SK-N-SH treated with all-trans-retinoic acid at 6 μM for 48 hours (cell line): ENCODE data around the gene GASK1B.

ENCODE experiments used
- ATAC-seq: fragments of 200-7000 bp; cut with Tn5 transposase; 3 replicates; pipeline ENCODE4 v1.9.1; 2020; ENCODE audit warnings: mild to moderate bottlenecking, moderate library complexity
- ARNTL ChIP-seq: fragments of 450-650 bp; formaldehyde crosslinking; IDR thresholded peaks from 2 replicates; pipeline ENCODE4 v1.5.0; 2020; ENCODE audit warnings: low read depth, mild to moderate bottlenecking, moderate library complexity, borderline replicate concordance
- BACH2 ChIP-seq: fragments of 250-450 bp; sonication (Bioruptor Pico); IDR thresholded peaks from 2 replicates; pipeline ENCODE4 v1.9.0; 2021; ENCODE audit warnings: mild to moderate bottlenecking, borderline replicate concordance
- CSDC2 ChIP-seq: fragments of 250-450 bp; sonication (Bioruptor Pico); IDR thresholded peaks from 2 replicates; pipeline ENCODE4 v1.5.0; 2020; ENCODE audit warnings: mild to moderate bottlenecking, moderate library complexity
- GLIS3 ChIP-seq: fragments of 250-450 bp; sonication (Bioruptor Pico); IDR thresholded peaks from 2 replicates; pipeline ENCODE4 v1.5.0; 2020; ENCODE audit warnings: mild to moderate bottlenecking, moderate library complexity
- OSR1 ChIP-seq: fragments of 250-450 bp; sonication (Bioruptor Pico); IDR thresholded peaks from 2 replicates; pipeline ENCODE4 v1.8.0; 2022; ENCODE audit warnings: moderate library complexity, mild to moderate bottlenecking, inconsistent platforms
- PPARA ChIP-seq: fragments of 250-450 bp; sonication (Bioruptor Pico); IDR thresholded peaks from 2 replicates; pipeline ENCODE4 v1.5.0; 2020; ENCODE audit warnings: mild to moderate bottlenecking, borderline replicate concordance
- SNAI2 ChIP-seq: fragments of 250-450 bp; sonication (Bioruptor Pico); IDR thresholded peaks from 2 replicates; pipeline ENCODE4 v1.5.0; 2020; ENCODE audit warnings: mild to moderate bottlenecking, moderate library complexity
- TCF4 ChIP-seq: fragments of 250-450 bp; sonication (Bioruptor Pico); IDR thresholded peaks from 2 replicates; pipeline ENCODE4 v1.8.0; 2021; ENCODE audit warnings: mild to moderate bottlenecking, moderate library complexity, borderline replicate concordance
- TOX ChIP-seq: fragments of 250-450 bp; sonication (Bioruptor Pico); IDR thresholded peaks from 2 replicates; pipeline ENCODE4 v1.8.0; 2021; ENCODE audit warnings: mild to moderate bottlenecking, moderate library complexity, borderline replicate concordance
- ZC3H10 ChIP-seq: fragments of 250-450 bp; sonication (Bioruptor Pico); IDR thresholded peaks from 2 replicates; pipeline ENCODE4 v1.5.1; 2021; ENCODE audit warnings: mild to moderate bottlenecking, moderate library complexity
- ZFP3 ChIP-seq: fragments of 250-450 bp; sonication (Bioruptor Pico); IDR thresholded peaks from 2 replicates; pipeline ENCODE4 v1.5.0; 2020; ENCODE audit warnings: mild to moderate bottlenecking, moderate library complexity
- ZFP30 ChIP-seq: fragments of 450-650 bp; formaldehyde crosslinking; IDR thresholded peaks from 2 replicates; pipeline ENCODE4 v1.5.0; 2022; ENCODE audit warnings: mild to moderate bottlenecking, moderate library complexity
- ZNF565 ChIP-seq: fragments of 450-650 bp; formaldehyde crosslinking; conservative IDR thresholded peaks from 2 replicates; pipeline ENCODE4 v1.5.0; 2020; ENCODE audit warnings: low read depth, mild to moderate bottlenecking, moderate library complexity
- ZNF70 ChIP-seq: fragments of 450-650 bp; formaldehyde crosslinking; IDR thresholded peaks from 2 replicates; pipeline ENCODE4 v1.5.0; 2020; ENCODE audit warnings: mild to moderate bottlenecking, moderate library complexity
- ZNF8 ChIP-seq: fragments of 450-650 bp; formaldehyde crosslinking; IDR thresholded peaks from 2 replicates; pipeline ENCODE4 v1.5.0; 2020; ENCODE audit warnings: mild to moderate bottlenecking, moderate library complexity
- TF ChIP-seq, protein P1 (sequence below): fragments of 250-450 bp; sonication (Bioruptor Pico); IDR thresholded peaks from 2 replicates; pipeline ENCODE4 v1.5.1; 2020; ENCODE audit warnings: low read depth, mild to moderate bottlenecking, moderate library complexity
- TF ChIP-seq, protein P2 (sequence below): fragments of 250-450 bp; sonication (Bioruptor Pico); IDR thresholded peaks from 2 replicates; pipeline ENCODE4 v1.8.0; 2020; ENCODE audit warnings: mild to moderate bottlenecking, moderate library complexity, borderline replicate concordance
- TF ChIP-seq, protein P3 (sequence below): fragments of 250-450 bp; sonication (Bioruptor Pico); IDR thresholded peaks from 2 replicates; pipeline ENCODE4 v1.5.1; 2021; ENCODE audit warnings: mild to moderate bottlenecking, moderate library complexity
- TF ChIP-seq, protein P4 (sequence below): fragments of 250-450 bp; sonication (Bioruptor Pico); IDR thresholded peaks from 2 replicates; pipeline ENCODE4 v1.5.0; 2020; ENCODE audit warnings: mild to moderate bottlenecking, moderate library complexity

The GASK1B gene

DNA sequence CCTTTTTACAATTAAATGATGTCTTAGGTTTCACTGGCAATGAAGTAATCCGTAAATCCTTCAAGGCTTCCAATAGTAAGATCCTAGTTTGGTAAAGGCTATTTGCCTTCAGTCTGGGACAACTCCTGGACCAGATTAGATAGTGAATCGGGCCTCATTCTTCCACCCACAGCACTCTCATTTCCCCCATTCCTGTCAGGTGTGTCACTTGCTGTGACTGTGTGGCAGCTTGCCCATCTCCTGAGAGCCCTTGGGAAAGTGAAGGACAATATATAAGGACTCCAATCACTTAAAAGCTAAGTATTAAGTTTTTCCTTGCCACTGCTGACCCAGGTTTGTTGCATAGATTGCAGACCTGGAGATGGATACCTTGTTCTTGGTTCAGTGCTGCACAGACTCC lies 3.3 kb upstream of the GASK1B start:
- TF ChIP-seq, protein P1, sequence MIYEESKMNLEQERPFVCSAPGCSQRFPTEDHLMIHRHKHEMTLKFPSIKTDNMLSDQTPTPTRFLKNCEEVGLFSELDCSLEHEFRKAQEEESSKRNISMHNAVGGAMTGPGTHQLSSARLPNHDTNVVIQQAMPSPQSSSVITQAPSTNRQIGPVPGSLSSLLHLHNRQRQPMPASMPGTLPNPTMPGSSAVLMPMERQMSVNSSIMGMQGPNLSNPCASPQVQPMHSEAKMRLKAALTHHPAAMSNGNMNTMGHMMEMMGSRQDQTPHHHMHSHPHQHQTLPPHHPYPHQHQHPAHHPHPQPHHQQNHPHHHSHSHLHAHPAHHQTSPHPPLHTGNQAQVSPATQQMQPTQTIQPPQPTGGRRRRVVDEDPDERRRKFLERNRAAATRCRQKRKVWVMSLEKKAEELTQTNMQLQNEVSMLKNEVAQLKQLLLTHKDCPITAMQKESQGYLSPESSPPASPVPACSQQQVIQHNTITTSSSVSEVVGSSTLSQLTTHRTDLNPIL (CRISPR knock-in tag), result no peak
- TF ChIP-seq ZNF8 (CRISPR knock-in tag) (no peak), CSDC2 (CRISPR knock-in tag) (no peak), TCF4 (CRISPR knock-in tag) (no peak), ZFP30 (CRISPR knock-in tag) (no peak)
- TF ChIP-seq, protein P2, sequence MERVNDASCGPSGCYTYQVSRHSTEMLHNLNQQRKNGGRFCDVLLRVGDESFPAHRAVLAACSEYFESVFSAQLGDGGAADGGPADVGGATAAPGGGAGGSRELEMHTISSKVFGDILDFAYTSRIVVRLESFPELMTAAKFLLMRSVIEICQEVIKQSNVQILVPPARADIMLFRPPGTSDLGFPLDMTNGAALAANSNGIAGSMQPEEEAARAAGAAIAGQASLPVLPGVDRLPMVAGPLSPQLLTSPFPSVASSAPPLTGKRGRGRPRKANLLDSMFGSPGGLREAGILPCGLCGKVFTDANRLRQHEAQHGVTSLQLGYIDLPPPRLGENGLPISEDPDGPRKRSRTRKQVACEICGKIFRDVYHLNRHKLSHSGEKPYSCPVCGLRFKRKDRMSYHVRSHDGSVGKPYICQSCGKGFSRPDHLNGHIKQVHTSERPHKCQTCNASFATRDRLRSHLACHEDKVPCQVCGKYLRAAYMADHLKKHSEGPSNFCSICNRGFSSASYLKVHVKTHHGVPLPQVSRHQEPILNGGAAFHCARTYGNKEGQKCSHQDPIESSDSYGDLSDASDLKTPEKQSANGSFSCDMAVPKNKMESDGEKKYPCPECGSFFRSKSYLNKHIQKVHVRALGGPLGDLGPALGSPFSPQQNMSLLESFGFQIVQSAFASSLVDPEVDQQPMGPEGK (CRISPR knock-in tag), result no peak
- ATAC-seq, result no peak

DNA sequence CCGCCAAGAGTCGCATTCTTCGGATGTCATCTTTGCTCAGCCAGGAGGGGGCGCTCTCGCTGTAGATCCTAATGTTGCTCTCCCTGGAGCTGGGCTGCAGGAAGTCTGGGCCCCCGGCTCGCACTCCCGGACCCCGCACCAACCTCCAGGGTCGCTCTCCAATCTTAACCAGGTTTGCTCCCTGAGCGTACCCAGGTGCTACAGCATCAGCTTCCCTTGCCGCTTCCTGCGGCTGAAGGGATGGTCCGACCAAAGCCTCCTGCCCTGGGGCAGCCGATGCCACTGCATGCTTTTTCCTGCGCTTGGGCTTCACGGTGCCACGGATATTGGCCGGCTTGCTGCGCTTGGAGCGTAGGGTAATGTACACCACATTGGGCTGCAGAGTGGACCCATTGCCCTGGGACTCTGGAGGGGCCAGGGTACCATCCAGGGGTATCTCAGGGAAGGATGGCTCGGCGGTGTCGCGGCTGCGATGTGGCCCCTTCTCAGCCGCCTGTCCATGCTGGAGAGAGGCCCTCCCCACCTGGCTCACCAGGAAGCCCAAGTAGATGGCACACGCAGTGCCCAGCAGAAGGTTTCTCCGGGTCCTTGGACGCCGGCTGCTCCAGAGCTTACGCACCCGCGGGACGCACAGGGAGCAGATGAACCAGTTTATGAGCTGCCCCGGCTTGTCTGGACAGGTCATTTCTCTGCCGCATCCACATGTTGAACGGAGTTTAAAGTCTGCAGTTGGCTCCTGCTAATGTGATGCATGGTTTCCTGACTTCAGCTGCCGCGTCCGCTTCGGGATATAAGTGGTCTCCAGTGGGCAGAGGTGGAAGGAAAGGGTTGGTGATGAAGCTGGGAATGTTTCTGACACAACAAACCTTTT lies 1.9 kb downstream of the GASK1B start:
- no peak for ATAC-seq
- no peak for TF ChIP-seq ZNF565 (CRISPR knock-in tag)
- TF ChIP-seq OSR1 (CRISPR knock-in tag), result no peak
- no peak for TF ChIP-seq TOX (CRISPR knock-in tag)
- TF ChIP-seq SNAI2 (CRISPR knock-in tag), result no peak
- TF ChIP-seq ZNF8 (CRISPR knock-in tag), result no peak
- no peak for TF ChIP-seq ZC3H10 (CRISPR knock-in tag)
- no peak for TF ChIP-seq ZFP3 (CRISPR knock-in tag)
- no peak for TF ChIP-seq TCF4 (CRISPR knock-in tag)
- TF ChIP-seq, protein P1 (CRISPR knock-in tag), result no peak
- TF ChIP-seq, protein P3, sequence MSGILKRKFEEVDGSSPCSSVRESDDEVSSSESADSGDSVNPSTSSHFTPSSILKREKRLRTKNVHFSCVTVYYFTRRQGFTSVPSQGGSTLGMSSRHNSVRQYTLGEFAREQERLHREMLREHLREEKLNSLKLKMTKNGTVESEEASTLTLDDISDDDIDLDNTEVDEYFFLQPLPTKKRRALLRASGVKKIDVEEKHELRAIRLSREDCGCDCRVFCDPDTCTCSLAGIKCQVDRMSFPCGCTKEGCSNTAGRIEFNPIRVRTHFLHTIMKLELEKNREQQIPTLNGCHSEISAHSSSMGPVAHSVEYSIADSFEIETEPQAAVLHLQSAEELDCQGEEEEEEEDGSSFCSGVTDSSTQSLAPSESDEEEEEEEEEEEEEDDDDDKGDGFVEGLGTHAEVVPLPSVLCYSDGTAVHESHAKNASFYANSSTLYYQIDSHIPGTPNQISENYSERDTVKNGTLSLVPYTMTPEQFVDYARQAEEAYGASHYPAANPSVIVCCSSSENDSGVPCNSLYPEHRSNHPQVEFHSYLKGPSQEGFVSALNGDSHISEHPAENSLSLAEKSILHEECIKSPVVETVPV (CRISPR knock-in tag), result no peak
- TF ChIP-seq BACH2 (CRISPR knock-in tag), result no peak
- TF ChIP-seq, protein P4, sequence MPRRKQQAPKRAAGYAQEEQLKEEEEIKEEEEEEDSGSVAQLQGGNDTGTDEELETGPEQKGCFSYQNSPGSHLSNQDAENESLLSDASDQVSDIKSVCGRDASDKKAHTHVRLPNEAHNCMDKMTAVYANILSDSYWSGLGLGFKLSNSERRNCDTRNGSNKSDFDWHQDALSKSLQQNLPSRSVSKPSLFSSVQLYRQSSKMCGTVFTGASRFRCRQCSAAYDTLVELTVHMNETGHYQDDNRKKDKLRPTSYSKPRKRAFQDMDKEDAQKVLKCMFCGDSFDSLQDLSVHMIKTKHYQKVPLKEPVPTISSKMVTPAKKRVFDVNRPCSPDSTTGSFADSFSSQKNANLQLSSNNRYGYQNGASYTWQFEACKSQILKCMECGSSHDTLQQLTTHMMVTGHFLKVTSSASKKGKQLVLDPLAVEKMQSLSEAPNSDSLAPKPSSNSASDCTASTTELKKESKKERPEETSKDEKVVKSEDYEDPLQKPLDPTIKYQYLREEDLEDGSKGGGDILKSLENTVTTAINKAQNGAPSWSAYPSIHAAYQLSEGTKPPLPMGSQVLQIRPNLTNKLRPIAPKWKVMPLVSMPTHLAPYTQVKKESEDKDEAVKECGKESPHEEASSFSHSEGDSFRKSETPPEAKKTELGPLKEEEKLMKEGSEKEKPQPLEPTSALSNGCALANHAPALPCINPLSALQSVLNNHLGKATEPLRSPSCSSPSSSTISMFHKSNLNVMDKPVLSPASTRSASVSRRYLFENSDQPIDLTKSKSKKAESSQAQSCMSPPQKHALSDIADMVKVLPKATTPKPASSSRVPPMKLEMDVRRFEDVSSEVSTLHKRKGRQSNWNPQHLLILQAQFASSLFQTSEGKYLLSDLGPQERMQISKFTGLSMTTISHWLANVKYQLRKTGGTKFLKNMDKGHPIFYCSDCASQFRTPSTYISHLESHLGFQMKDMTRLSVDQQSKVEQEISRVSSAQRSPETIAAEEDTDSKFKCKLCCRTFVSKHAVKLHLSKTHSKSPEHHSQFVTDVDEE (CRISPR knock-in tag), result no peak
- no peak for TF ChIP-seq GLIS3 (CRISPR knock-in tag)
- TF ChIP-seq ZNF70 (CRISPR knock-in tag), result no peak
- no peak for TF ChIP-seq ARNTL (CRISPR knock-in tag)
- TF ChIP-seq, all 23 proteins: peak for 0

DNA sequence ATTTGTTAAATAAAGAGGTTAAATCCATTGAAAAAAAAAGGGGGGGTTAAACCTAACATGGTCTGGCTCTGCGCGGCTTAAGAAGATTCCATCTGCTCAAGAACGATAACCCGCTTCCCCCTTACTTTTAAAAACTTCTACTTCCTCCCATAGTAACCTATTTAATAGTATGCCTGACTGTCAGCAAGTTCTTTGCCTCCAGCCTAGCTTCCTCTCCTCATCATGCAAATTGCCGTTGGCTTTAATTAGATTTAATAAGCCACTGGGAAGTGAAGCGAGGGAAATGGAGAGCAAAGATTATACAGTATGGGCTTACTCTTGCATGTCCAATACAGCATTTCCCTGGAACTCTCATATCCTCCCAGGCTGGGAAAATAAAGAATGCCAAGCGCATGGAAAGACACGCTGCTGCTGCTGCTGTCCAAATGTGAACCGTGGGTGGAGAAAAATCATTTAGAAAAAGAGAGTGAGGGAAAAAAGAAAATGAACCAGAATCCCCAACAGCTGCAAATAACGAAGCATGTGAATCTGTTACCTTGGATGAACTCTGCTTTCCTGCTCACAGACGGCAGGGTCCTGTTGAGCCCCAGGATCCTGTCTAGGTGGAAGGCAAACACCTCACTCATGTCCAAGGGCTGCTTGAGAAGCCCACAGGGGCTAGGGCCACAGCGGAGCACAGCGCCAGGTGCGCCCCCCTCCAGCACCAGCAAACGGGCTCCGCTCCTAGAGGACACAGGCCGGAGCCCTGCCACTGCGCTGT lies 2.7 kb downstream of the GASK1B start:
- TF ChIP-seq ZNF8 (CRISPR knock-in tag), result no peak
- no peak for TF ChIP-seq GLIS3 (CRISPR knock-in tag)
- TF ChIP-seq PPARA (CRISPR knock-in tag), result no peak
- TF ChIP-seq BACH2 (CRISPR knock-in tag), result no peak
- no peak for TF ChIP-seq ZFP3 (CRISPR knock-in tag)
- TF ChIP-seq CSDC2 (CRISPR knock-in tag), result no peak
- TF ChIP-seq ZFP30 (CRISPR knock-in tag), result no peak
- ATAC-seq, result no peak
